Measurements from ENCODE around the gene SRSF3.

The SRSF3 gene

DNA sequence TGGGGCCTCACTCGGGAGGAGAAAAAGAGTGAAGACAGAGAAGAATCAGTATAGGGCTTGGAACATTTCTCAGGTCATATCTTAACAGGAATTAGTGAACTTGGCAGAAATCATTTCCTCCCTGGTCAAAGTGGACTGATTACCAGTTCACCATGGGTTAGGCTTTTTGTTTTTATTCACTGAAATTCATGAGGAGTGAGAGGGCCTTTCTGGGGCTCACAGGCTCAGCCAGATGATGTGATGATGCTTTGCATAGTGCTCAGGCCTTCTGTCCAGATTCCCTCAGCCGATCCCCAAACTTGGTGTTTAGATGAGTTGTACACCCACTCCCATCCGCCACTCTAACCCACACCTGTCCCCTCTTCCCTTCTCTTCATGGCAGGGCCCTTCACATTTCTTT, 32.5 kb downstream of the SRSF3 start:
- H3K36me3 ChIP-seq (ENCODE audit: control insufficient read depth in 2 of 2, insufficient read depth in 1 of 2, low read length in 2 of 2), result no peaks in the 10 kb centered on the region
- no peak overlapping the region for H3K4me3 ChIP-seq (ENCODE audit: low read depth, low read length)
- H3K27ac ChIP-seq (ENCODE audit: extremely low read depth, low read depth, low read length), result no peak overlapping the region
- no peak for TF ChIP-seq ZNF48 (tag by site-specific recombination; IDR thresholded peaks at IDR 0.05)
- no peak for TF ChIP-seq ZNF473 (tag by site-specific recombination; IDR thresholded peaks at IDR 0.05)
- no peak for TF ChIP-seq ZNF350 (tag by site-specific recombination; IDR thresholded peaks at IDR 0.05)
- TF ChIP-seq ZIC2 (tag by site-specific recombination; IDR thresholded peaks at IDR 0.05), result no peak
- no peak for TF ChIP-seq ZNF585B (tag by site-specific recombination; IDR thresholded peaks at IDR 0.05)
- TF ChIP-seq ZNF341 (tag by site-specific recombination; IDR thresholded peaks at IDR 0.05; ENCODE audit: low read depth), result no peak
- no peak for TF ChIP-seq ZNF571 (tag by site-specific recombination; IDR thresholded peaks at IDR 0.05)
- no peak for TF ChIP-seq ZBTB8A (tag by site-specific recombination; IDR thresholded peaks at IDR 0.05)
- no peak for TF ChIP-seq ZNF133 (tag by site-specific recombination; IDR thresholded peaks at IDR 0.05)
- TF ChIP-seq ZNF596 (tag by site-specific recombination; IDR thresholded peaks at IDR 0.05), result no peak
- TF ChIP-seq, protein P1, sequence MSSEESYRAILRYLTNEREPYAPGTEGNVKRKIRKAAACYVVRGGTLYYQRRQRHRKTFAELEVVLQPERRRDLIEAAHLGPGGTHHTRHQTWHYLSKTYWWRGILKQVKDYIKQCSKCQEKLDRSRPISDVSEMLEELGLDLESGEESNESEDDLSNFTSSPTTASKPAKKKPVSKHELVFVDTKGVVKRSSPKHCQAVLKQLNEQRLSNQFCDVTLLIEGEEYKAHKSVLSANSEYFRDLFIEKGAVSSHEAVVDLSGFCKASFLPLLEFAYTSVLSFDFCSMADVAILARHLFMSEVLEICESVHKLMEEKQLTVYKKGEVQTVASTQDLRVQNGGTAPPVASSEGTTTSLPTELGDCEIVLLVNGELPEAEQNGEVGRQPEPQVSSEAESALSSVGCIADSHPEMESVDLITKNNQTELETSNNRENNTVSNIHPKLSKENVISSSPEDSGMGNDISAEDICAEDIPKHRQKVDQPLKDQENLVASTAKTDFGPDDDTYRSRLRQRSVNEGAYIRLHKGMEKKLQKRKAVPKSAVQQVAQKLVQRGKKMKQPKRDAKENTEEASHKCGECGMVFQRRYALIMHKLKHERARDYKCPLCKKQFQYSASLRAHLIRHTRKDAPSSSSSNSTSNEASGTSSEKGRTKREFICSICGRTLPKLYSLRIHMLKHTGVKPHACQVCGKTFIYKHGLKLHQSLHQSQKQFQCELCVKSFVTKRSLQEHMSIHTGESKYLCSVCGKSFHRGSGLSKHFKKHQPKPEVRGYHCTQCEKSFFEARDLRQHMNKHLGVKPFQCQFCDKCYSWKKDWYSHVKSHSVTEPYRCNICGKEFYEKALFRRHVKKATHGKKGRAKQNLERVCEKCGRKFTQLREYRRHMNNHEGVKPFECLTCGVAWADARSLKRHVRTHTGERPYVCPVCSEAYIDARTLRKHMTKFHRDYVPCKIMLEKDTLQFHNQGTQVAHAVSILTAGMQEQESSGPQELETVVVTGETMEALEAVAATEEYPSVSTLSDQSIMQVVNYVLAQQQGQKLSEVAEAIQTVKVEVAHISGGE (tag by site-specific recombination; conservative IDR thresholded peaks at IDR 0.05; ENCODE audit: low read depth), result no peak
- no peak for TF ChIP-seq ZNF792 (tag by site-specific recombination; IDR thresholded peaks at IDR 0.05)
- TF ChIP-seq, protein P2, sequence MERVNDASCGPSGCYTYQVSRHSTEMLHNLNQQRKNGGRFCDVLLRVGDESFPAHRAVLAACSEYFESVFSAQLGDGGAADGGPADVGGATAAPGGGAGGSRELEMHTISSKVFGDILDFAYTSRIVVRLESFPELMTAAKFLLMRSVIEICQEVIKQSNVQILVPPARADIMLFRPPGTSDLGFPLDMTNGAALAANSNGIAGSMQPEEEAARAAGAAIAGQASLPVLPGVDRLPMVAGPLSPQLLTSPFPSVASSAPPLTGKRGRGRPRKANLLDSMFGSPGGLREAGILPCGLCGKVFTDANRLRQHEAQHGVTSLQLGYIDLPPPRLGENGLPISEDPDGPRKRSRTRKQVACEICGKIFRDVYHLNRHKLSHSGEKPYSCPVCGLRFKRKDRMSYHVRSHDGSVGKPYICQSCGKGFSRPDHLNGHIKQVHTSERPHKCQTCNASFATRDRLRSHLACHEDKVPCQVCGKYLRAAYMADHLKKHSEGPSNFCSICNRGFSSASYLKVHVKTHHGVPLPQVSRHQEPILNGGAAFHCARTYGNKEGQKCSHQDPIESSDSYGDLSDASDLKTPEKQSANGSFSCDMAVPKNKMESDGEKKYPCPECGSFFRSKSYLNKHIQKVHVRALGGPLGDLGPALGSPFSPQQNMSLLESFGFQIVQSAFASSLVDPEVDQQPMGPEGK (tag by site-specific recombination; IDR thresholded peaks at IDR 0.05), result no peak
- TF ChIP-seq, protein P3, sequence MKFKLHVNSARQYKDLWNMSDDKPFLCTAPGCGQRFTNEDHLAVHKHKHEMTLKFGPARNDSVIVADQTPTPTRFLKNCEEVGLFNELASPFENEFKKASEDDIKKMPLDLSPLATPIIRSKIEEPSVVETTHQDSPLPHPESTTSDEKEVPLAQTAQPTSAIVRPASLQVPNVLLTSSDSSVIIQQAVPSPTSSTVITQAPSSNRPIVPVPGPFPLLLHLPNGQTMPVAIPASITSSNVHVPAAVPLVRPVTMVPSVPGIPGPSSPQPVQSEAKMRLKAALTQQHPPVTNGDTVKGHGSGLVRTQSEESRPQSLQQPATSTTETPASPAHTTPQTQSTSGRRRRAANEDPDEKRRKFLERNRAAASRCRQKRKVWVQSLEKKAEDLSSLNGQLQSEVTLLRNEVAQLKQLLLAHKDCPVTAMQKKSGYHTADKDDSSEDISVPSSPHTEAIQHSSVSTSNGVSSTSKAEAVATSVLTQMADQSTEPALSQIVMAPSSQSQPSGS (tag by site-specific recombination; IDR thresholded peaks at IDR 0.05; ENCODE audit: low read depth), result no peak
- CTCF ChIA-PET, result interaction anchor here (4.3 kb wide), 1 partner anchor 133 kb away, joined by 64 read pairs; no protein-coding TSS in a partner anchor
- no peaks in the 10 kb centered on the region for H3K9me3 ChIP-seq (ENCODE audit: control insufficient read depth, insufficient read depth, low read depth, low read length)
- POLR2A ChIA-PET, result no interaction called here
- no peaks in the 10 kb centered on the region; the same call in 1 of the 2 replicates for H3K4me1 ChIP-seq (ENCODE audit: control insufficient read depth, insufficient read depth, low read length)

DNA sequence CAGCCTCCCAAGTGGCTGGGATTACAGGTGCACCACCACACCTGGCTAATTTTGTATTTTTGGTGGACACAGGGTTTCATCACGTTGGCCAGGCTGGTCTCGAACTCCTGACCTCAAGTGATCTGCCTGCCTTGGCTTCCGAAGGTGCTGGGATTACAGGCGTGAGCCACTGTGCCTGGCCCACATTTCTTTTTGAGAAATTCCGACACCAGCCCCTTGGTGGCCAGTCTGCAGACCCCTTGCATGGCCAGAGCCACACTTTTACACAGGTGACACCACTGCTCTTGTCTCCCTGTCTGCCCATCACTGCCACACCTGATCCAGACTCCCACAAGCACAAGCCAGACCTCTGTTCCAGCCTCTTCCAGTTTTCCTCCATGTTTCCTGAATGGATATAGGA, 33.0 kb downstream of the SRSF3 start:
- Histone ChIP-seq H3K4me1 (ENCODE audit: control insufficient read depth, insufficient read depth, low read length) (no peaks in the 10 kb centered on the region; the same call in 1 of the 2 replicates), H3K4me3 (ENCODE audit: low read depth, low read length) (no peak overlapping the region), H3K36me3 (ENCODE audit: control insufficient read depth in 2 of 2, insufficient read depth in 1 of 2, low read length in 2 of 2) (no peaks in the 10 kb centered on the region), H3K27ac (ENCODE audit: extremely low read depth, low read depth, low read length) (no peak overlapping the region), H3K9me3 (ENCODE audit: control insufficient read depth, insufficient read depth, low read depth, low read length) (no peaks in the 10 kb centered on the region)
- ChIA-PET CTCF (interaction anchor here (0.8 to 2.0 kb wide), 3 partner anchors 12 to 132 kb away, joined by 3 to 11 read pairs (median 4); no protein-coding TSS in a partner anchor), POLR2A (interaction anchor here (0.7 kb wide), 1 partner anchor 141 kb away, joined by 3 read pairs; no protein-coding TSS in a partner anchor)
- TF ChIP-seq ZNF175 (tag by site-specific recombination; IDR thresholded peaks at IDR 0.05) (no peak), GLIS1 (tag by site-specific recombination; IDR thresholded peaks at IDR 0.05) (no peak), KLF1 (tag by site-specific recombination; IDR thresholded peaks at IDR 0.05) (no peak), ZNF416 (tag by site-specific recombination; IDR thresholded peaks at IDR 0.05) (no peak), ZXDB (tag by site-specific recombination; IDR thresholded peaks at IDR 0.05) (no peak), ZNF211 (tag by site-specific recombination; IDR thresholded peaks at IDR 0.05; ENCODE audit: low read depth) (no peak), ZNF202 (tag by site-specific recombination; IDR thresholded peaks at IDR 0.05; ENCODE audit: borderline replicate concordance) (no peak), ZNF660 (tag by site-specific recombination; IDR thresholded peaks at IDR 0.05) (no peak), ZNF37A (tag by site-specific recombination; IDR thresholded peaks at IDR 0.05) (no peak), ZSCAN23 (tag by site-specific recombination; IDR thresholded peaks at IDR 0.05) (no peak), ZNF311 (tag by site-specific recombination; IDR thresholded peaks at IDR 0.05; ENCODE audit: borderline replicate concordance) (no peak), ZNF2 (tag by site-specific recombination; IDR thresholded peaks at IDR 0.05) (no peak)
- TF ChIP-seq, protein P4, sequence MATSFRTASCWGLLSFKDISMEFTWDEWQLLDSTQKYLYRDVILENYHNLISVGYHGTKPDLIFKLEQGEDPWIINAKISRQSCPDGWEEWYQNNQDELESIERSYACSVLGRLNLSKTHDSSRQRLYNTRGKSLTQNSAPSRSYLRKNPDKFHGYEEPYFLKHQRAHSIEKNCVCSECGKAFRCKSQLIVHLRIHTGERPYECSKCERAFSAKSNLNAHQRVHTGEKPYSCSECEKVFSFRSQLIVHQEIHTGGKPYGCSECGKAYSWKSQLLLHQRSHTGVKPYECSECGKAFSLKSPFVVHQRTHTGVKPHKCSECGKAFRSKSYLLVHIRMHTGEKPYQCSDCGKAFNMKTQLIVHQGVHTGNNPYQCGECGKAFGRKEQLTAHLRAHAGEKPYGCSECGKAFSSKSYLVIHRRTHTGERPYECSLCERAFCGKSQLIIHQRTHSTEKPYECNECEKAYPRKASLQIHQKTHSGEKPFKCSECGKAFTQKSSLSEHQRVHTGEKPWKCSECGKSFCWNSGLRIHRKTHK (tag by site-specific recombination; IDR thresholded peaks at IDR 0.05), result no peak
- TF ChIP-seq, protein P5, sequence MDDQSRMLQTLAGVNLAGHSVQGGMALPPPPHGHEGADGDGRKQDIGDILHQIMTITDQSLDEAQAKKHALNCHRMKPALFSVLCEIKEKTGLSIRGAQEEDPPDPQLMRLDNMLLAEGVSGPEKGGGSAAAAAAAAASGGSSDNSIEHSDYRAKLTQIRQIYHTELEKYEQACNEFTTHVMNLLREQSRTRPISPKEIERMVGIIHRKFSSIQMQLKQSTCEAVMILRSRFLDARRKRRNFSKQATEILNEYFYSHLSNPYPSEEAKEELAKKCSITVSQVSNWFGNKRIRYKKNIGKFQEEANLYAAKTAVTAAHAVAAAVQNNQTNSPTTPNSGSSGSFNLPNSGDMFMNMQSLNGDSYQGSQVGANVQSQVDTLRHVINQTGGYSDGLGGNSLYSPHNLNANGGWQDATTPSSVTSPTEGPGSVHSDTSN (CRISPR knock-in tag; IDR thresholded peaks at IDR 0.05), result no peak
